Right lobe of liver (tissue), 4 donors: ENCODE measurements around the gene POU5F1.

ENCODE experiments used
- CTCF ChIP-seq, 4 donors: fragments of 200-600 bp in 3 of 4; fragments of 450-650 bp in 1 of 4; IDR thresholded peaks; one replicate each; pipeline versions ENCODE4 v1.5.1 to v1.8.0; 2016 to 2022; ENCODE audit warnings: antibody characterized with exemption in 4 of 4, mild to moderate bottlenecking in 2 of 4
- POLR2A ChIP-seq: fragments of 450-650 bp; IDR thresholded peaks from one replicate; pipeline ENCODE4 v1.6.1; 2017; ENCODE audit warnings: antibody characterized with exemption, mild to moderate bottlenecking
- donor health status: DM: no; HTN: no; CAD: no.
- donor health status: DM: no; HTN: no; CAD: no.
- donor health status: DM: no; HTN: yes; CAD: no.

DNA sequence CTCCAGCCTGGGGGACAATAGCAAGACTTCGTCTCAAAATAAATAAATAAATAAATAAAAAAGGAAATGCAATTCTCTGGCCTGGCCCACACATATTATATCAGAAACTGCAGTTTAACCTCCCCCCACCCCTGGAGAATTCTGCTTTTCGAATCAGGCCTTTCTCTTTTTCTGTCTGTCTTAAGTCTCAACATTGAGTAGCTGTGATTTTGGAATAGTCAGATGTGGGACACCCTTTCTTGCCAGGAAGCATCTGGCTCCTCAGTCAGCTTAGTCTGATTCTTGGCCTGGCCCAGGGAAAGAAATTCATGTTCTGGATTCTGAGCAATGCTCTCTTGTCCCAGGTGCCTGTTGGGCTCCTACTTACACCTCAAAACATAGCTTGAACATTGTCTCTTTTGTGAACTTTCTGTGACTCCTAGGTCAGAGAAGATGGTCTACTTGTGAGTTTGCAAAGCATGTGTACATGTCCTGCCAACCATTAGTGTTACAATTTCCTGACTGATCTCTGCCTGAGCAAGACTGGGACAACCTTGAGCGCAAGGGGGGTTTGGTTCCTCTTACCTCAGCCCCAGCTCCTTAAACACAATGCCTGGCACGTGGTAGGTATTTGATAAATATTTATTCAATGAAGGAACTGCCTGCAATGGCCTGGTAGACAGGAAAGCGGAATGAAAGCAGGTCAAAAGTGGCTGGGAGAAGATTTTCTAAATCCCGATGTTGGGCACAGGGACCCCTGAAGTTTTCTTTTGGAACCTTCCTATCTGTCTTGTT, 23.8 kb upstream of the POU5F1 start:
- TF ChIP-seq CTCF (IDR thresholded peaks at IDR 0.05) (no peak), POLR2A (no peak)
